Fibroblast of villous mesenchyme (primary cell): ENCODE measurements around the gene DLG3. TPM values are rescaled to one million over a fixed set of nuclear protein-coding genes. Genes with fewer than 3 reads are reported as not detected.
"Not testable (repeated sequence)": the region's sequence is repeated elsewhere in the genome, so short reads cannot be mapped to it uniquely, and the experiment has no call there.

Experiments
- DNase-seq: peaks from one replicate; pipeline ENCODE4 v3.0.0-alpha.2; 2010; ENCODE audit warnings: low read depth
- H3K4me3 ChIP-seq: 2 replicates; pipeline ENCODE4 v1.5.1; 2011; ENCODE audit warnings: low read depth, mild to moderate bottlenecking, low read length
- CTCF ChIP-seq: IDR thresholded peaks from 2 replicates; pipeline ENCODE4 v1.5.1; 2012; ENCODE audit warnings: low read depth, mild to moderate bottlenecking, low read length; ENCODE audit not compliant: insufficient read depth
- total RNA-seq: library from RNA; depleted of rRNA; stranded (reverse); fragments of >200 nt; gene quantifications from 2 replicates; pipeline ENCODE4 v1.2.3, GENCODE V29; 2012

The DLG3 gene
- total RNA-seq, 1 donor = 11.7 TPM

- no peak overlapping the region for H3K4me3 ChIP-seq
- TF ChIP-seq CTCF = no peak
- no peak for DNase-seq
Observed at GRCh38 chrX:70509078-70509477, 64.4 kb downstream of the DLG3 start.

- not testable (repeated sequence) for DNase-seq, H3K4me3 ChIP-seq
Observed at GRCh38 chrX:70515270-70515669, 70.6 kb downstream of the DLG3 start.

- H3K4me3 ChIP-seq, DNase-seq: not testable (repeated sequence)
Observed at GRCh38 chrX:70515692-70516091, 71.1 kb downstream of the DLG3 start.

- TF ChIP-seq CTCF = no peak
- no peak for DNase-seq
- no peak overlapping the region for H3K4me3 ChIP-seq
Observed at GRCh38 chrX:70525733-70526132, 81.1 kb downstream of the DLG3 start.

GRCh38 chrX:70527053-70527452 is 82.4 kb downstream of the DLG3 start:
- no peak overlapping the region for H3K4me3 ChIP-seq
- no peak for TF ChIP-seq CTCF

GRCh38 chrX:70527610-70528345 is 83.1 kb downstream of the DLG3 start:
- no peak for TF ChIP-seq CTCF

More at GRCh38 chrX:70527053-70527452, 82.4 kb downstream of the DLG3 start:
- no peak for DNase-seq

GRCh38 chrX:70535198-70535597 is 90.6 kb downstream of the DLG3 start:
- H3K4me3 ChIP-seq = no peak overlapping the region
- no peak for TF ChIP-seq CTCF
- DNase-seq = no peak

More at GRCh38 chrX:70527610-70528345, 83.1 kb downstream of the DLG3 start:
- no peak for DNase-seq
- no peak overlapping the region for H3K4me3 ChIP-seq

GRCh38 chrX:70549429-70549828 is 104.8 kb downstream of the DLG3 start:
- no peak for TF ChIP-seq CTCF
- H3K4me3 ChIP-seq = no peak overlapping the region
- DNase-seq = no peak
